OCI-LY3 (cell line): Measurements from ENCODE around the gene CLSTN1.

Experiments
- EZH2phosphoT487 ChIP-seq: fragments of 200-600 bp; shearing (Covaris generic); IDR thresholded peaks from 2 replicates; pipeline ENCODE4 v1.6.1; 2018; ENCODE audit warnings: antibody characterized with exemption, mixed run types, low read depth
- TF ChIP-seq, protein P1 (sequence below): fragments of 200-600, 300-600 bp; sonication (generic); IDR thresholded peaks from 2 replicates; pipeline ENCODE4 v1.5.1; 2014; ENCODE audit warnings: antibody characterized with exemption, low read length, low read depth

- TF ChIP-seq, protein P1, sequence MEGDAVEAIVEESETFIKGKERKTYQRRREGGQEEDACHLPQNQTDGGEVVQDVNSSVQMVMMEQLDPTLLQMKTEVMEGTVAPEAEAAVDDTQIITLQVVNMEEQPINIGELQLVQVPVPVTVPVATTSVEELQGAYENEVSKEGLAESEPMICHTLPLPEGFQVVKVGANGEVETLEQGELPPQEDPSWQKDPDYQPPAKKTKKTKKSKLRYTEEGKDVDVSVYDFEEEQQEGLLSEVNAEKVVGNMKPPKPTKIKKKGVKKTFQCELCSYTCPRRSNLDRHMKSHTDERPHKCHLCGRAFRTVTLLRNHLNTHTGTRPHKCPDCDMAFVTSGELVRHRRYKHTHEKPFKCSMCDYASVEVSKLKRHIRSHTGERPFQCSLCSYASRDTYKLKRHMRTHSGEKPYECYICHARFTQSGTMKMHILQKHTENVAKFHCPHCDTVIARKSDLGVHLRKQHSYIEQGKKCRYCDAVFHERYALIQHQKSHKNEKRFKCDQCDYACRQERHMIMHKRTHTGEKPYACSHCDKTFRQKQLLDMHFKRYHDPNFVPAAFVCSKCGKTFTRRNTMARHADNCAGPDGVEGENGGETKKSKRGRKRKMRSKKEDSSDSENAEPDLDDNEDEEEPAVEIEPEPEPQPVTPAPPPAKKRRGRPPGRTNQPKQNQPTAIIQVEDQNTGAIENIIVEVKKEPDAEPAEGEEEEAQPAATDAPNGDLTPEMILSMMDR: no peak
- no peak for TF ChIP-seq EZH2phosphoT487
These were observed 31.4 kb downstream of the CLSTN1 start for GRCh38 chr1:9792156-9793042.
